ENCODE results near the gene PAX7.

GRCh38 chr1:18727956-18728355 is 97.3 kb downstream of the PAX7 start:
- TF ChIP-seq POLR2A (IDR thresholded peaks at IDR 0.05; ENCODE audit: extremely low read depth, insufficient read length), result no peak
- TF ChIP-seq CTCF (IDR thresholded peaks at IDR 0.05; ENCODE audit: low read depth, low read length), result no peak
